Activated CD8-positive, alpha-beta memory T cell treated with anti-CD3 and anti-CD28 coated beads, Interleukin-2, amount 50 U/mL, for 1 hour (primary cell): Measurements from ENCODE around the gene DDX31.

Experiments
- DNase-seq: peaks from one replicate; pipeline ENCODE4 v3.0.0-alpha.2; 2020; ENCODE audit errors: extremely low read depth

DDX31 gene

DNA sequence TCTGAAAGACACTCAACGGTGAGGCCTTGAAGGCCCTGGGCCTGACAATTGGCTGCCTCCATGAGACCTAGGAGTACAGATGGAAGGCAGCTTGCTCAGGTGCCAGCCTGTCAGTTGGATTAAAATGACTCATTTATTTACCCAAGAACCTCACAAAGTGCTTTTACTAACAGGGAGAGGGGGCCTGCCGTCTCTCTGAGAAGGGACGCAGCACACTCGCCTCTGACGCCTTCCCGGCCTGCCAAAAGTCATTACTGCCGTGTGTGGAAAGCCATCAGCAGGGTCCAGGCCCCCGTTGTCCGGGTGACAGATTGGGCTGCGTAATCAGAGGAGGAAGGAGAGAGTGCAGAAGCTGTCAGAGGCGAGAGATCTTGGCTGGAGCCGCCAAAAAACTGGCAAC, 32.4 kb downstream of the DDX31 start:
- DNase-seq, result no peak

DNA sequence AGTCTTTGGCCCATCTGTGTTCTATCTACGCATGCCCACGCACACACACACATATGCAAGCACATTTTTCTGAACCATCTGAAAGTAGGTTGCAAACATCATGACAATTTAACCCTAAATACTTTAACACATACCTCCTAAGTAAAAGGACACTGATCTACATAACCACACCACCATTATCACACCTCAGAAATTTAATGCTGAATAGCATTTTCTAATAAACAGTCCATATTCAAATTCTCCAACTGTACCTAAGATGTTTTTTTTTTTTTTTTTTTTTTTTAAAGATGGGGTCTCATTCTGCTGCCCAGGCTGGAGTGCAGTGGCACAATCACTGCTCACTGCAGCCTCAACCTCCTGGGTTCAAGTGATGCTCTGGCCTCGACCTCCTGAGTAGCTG, 35.5 kb downstream of the DDX31 start:
- DNase-seq, result no peak

DNA sequence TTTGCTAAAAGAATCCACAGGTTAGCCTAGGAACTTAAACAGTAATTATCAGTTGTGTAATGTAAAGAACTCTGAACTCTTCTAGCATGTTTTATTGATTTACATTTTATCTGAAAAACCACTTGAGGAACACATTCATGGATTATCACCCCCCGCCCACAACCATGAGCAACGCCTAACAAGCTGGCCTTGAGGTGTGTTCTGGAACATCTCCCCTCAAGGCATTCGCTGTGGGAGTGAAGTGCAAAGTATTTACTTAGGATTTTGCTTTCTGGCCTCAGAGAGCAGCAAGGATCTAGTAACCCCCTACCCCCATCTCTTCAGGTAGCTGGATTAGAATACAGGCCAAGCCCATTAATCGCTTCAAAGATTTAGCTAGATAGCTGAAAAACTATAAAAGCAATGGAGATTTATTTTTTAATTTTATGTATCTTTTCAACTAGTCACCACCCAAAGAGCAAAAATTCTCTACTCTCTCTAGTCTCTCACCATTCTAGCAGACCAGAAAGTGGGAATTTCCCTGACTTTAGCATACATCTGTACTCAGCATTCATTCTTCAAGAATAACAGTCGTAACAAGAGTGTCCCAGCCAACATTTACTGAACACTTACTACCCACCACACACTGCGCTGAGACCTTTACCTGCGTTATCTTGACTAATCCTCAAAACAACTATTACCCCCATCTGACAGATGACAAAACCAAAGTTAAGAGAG, 37.2 kb downstream of the DDX31 start:
- DNase-seq, result no peak

DNA sequence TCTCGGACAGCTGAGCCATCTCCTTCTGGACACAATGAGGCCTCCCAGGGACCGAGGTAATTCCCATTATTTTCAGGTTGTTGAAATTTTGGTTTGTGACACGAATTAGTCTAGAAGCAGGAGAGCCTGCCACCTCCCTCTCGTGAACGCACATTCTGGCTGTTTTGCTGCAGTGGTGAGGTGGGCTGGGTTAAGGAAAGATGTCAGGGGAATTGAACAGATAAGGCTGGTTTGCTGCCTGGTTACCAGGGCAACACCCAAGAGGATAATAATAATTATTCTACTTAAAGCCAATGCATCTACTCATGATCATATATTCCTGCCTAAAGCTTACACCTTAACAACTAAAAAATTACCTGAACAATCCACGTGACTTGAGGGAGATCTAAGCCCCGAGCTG, 38.1 kb downstream of the DDX31 start:
- DNase-seq, result no peak

DNA sequence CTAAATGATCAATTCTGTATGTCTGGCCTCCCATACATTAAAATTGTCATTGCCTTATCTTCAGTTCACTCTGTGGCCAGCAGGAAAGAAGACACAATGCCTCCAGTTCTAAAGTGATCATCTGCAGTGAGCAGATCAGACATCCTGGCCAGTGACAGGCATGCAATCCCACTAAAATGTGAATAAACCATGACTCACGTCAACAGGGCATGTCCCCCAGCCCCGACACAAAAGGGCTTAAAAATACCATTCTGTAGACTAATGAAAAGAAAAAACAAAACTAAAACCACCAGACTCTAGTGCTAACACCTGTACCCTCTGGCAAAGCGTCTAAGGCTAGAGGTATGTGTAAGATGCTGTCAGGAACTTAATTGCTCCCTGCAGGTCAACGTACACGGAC, 38.5 kb downstream of the DDX31 start:
- no peak for DNase-seq

DNA sequence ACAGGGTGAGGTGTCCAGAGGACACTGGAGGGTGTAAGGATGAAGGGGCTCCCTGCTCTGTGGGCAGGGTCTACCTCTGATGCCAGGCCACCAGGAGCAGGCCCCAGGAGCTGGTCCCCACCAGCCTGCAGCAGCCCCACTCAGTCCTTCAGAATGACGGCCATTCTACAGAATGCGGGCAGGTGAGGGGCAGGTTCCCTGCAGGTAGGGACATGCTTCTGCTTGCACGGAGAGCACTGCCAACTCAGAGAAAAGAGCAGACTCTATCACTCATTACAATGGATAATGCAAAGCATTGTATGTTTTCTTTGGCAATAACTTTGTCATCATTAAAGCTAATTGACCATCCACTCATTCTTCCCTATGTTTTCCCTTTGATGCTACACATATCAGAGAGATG, 39.0 kb downstream of the DDX31 start:
- no peak for DNase-seq

DNA sequence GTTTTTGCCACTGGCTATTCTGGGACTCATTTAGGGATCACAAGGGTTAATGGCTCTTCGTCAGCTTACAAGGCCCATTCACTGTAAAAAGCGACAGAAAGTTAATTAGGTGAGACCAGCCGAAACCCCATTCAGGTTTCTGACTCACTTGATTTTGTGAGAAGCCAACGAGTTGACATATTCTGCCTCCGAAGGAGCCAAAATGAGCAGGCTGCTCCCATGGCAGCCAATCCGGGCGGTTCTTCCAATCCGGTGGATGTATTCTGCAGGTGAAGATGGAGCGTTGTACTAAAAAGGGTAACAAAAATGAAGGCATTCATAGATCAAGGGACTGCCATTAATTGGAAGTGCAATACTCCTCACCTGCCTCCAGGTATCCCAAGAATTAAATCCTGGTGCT, 39.7 kb downstream of the DDX31 start:
- DNase-seq, result no peak

DNA sequence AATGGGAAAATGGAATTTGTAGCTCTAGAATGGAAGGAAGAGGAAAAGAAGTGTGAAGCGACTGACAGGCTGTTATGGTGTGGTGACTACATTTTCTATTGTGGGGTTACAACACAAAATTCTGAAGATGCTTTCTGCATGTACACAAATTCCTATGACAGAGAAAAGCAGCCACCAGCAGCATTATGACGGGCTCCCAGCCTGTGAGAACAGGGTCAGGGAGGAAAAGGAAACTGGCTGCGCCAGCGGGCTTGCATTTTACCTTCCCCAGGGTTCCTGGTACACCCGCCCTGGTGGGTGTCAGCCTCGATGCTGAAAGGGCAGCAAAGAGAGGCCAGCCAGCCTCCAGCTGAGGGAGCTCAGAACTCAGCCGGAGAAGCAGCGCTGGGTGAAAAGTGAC, 41.0 kb downstream of the DDX31 start:
- no peak for DNase-seq

DNA sequence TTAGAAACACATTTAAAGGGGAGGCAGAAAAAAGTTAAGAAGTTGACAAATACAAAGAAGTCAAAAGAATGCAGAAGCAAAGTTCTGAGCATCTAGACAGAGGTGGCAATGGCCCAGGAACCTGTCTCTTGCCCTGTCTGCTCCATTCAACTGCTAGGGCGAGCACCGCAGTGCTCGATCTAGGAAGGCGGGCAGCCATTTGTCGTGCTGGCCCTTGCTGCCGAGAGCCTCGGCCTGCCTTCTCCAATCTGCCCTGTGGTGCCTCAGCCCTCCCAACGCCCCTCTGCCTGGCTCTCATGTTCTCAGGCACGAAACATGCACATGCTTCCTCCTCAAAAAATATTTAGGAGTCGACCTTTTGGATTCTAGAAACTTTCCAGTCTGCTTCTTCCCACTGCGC, 42.2 kb downstream of the DDX31 start:
- no peak for DNase-seq

DNA sequence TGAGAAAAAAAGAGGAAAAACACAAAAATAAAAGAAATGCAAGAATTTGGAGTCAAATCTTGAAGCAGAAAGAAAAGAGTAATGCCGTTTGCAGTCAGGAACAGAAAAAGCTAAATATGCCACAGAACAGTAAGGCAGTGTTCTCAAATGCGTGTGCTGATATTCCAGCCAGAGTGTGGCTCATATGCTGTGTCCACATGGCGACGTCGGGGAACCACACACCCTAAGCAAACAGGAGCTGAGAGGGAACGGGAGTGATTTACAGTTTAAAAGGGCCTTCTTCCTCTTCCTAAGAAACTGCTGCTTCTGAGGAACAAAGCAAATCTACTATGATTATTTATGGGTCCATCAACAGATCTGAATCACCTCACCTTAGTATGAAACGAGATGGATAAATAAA, 42.7 kb downstream of the DDX31 start:
- DNase-seq, result no peak

DNA sequence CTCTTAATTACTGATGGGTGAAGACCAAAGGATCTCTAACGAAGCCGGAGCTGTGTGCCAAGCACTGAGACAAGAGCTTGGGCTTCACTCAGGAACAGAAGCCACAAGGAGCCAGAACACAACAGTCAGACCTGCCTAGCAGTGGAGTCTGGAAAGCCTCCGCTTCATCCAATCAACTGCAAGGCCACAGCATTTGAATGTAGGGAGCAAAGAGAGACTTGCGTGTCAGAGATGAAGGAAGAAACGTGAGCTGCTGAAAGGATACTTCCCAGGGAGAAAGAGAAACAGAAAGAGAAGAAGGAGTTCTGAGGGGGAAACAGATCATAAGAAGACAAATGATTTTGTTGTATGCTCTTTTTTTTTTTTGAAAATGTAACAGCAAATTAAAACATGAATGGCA, 43.5 kb downstream of the DDX31 start:
- no peak for DNase-seq

DNA sequence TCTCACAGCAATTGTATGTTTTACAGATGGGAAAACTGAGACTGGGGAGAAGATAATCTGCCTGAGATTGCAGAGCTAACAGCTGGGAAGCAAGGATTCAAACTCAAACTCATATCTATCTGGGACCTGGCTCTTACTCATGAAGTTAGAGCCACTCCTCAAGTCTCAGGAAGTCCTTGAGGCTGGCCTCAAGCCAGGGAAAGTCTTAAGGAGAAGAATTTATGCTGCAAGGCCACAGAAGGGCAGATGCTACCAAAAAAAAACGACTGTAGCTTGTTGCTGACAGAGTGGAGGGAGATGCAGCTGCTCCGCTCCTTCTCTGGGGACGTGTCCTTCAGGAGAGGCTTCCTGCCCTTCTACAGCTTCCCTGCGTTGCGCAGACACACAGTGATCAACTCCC, 47.6 kb downstream of the DDX31 start:
- no peak for DNase-seq

DNA sequence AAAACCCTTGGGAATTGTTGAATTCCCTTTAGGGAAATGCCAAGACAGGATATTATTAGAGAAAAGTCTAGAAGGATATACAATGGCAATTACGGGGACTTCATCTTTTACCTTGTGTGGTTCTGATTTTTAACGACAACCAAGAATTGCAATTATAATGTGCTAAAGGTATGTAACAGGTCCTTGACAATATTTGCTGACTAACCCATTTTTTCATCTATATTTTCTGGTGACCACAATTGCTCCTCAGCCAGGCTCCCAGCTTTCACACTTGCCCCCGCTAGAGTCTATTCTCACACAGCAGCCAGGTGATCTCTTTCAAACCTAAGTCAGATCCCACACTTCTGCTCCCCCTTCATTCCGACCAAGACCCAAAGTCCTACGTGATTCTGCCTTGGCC, 53.1 kb downstream of the DDX31 start:
- no peak for DNase-seq

DNA sequence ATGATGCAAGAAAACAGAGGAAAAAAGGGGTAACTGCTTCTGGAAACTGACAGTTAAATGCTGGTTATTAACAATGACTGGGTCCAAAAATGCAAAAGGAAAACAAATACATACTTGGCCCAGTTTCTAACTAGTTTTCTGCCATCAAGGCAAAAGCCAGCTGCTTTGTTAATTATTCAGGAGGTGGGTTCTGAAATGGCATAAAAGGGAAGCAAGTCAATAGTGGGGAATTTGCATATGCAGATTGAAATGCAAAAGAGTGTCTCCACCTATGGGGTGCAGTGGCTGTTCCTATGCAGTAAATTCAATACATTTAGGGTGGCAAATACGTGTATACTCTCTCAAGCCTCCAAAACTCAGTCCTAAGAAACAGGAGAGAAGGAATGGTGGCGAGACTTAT, 54.0 kb downstream of the DDX31 start:
- DNase-seq, result no peak

DNA sequence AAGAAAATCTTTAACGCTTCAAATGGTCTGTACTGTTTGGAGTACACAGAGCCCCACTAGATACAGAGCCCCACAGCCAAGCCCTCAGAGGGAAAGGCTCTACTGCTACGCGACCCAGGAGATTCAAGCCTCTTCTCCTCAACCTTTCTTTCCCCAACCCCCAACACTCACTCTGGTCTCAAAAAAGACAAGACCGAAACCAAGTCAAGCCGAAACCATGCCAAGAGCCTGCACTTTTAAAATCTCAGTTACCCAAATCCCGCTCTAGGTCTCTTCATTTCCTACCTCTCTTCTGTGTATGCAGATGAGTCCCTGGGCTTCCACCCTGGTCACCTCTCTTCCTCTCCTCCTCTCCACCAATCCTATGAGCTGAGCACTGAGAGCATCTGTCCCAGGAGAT, 55.5 kb downstream of the DDX31 start:
- no peak for DNase-seq

DNA sequence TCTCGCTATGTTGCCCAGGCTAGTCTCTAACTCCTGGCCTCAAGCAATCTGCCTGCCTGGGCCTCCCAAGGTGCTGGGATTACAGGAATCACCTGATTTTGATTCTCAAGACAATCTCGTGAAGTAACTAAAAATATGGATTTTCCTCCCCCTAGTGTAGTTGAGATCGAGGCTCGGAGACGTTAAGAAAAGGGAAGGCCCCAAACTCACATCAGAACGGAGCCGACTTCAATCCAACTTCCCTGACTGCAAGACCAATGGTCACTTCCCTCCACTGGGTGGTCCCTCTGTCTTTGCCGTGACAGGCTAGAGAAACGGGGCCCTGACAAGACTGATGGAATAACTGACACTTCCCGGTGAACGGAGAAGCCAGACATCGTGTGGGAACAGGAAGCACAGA, 59.1 kb downstream of the DDX31 start:
- no peak for DNase-seq

DNA sequence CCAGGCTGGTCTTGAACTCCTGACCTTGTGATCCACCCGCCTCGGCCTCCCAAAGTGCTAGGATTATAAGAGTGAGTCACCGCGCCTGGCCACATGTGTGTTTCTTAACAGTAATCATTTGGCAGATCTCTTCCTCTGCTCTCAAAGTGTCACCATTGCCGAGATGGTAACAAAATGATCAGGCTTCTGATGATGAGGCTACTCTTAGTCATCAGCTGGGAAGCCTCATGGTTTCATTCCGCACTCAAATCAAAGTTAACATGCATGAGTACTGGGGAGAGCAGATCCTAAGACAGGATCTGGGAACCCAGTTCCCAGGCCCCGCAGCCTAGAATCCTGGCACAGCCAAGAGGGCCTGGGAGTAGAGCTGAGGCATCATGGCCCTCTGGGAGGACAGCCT, 60.0 kb downstream of the DDX31 start:
- no peak for DNase-seq

DNA sequence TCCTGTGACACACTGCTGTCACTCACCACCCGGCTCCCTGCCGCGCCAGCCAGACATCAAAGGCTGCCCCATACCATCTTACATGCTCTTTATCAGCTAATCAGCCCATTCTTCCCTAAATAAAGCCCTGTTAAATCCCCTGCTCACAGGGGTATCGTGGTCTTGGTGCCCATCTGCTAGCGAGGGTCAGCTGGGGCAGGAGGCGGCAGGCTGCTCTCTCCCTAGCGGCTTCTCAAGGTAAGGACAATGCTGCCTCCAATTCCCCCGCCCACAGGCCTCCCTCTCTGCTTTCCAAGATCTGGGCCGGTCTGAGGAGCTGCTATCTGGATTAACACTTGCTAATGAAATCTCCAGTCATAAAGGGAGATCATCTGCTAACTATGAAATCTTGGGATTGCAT, 60.6 kb downstream of the DDX31 start:
- no peak for DNase-seq

DNA sequence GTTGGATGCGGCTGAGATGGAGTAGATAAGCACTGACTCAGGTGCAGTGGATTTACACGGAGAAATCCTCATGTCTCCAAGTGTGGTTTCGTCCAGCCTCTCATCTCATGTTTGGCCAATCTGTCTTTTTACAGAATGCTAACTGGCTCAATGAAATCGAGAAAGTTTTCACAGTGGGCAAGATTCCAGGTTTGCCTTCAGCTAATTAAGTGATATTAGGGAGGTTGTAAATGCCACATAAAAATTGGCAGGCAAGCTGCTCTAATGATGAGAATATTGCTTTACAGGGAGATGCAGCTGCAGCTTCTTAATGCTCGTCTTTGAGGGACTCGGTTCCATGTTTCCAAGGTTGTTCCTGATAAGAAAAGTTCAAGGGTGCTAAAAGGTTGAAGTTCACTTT, 63.7 kb downstream of the DDX31 start:
- DNase-seq, result no peak

DNA sequence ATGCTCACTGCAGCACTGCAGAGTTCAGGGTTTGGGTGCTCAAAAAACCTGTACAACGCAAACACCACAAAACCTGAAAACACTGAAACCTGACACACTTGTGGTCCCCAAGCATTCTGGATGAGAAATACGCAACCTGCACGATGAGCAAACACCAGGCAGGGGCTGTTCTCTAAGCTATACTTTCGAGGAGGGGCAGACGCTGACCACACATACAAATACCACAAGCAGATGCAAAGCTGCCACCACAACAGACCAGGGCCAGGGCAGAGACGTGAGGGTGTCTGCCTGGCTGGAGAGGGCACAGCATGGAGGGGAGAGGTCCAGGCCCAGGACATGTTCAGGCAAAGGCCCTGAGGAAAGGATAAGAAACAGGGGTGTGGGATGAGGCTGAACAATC, 64.4 kb downstream of the DDX31 start:
- no peak for DNase-seq

DNA sequence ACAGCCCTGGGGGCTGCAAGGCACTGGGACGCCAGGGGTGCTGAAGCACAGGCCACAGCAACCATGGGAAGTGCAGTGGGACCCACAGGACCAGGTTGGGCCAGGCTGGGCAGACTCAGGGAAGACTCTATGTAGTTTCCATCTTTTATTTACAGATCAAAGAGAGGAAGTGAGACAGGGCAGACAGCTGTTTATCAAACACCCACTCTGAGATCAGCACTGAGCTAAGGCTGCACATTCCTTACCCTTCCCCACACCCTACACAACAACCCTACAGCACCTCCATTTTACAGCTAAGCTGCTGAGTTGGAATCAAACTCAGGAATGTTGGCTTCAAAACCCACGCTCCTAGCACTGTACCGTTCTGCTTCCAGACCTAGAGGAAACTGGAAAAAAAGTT, 67.6 kb downstream of the DDX31 start:
- no peak for DNase-seq

DNA sequence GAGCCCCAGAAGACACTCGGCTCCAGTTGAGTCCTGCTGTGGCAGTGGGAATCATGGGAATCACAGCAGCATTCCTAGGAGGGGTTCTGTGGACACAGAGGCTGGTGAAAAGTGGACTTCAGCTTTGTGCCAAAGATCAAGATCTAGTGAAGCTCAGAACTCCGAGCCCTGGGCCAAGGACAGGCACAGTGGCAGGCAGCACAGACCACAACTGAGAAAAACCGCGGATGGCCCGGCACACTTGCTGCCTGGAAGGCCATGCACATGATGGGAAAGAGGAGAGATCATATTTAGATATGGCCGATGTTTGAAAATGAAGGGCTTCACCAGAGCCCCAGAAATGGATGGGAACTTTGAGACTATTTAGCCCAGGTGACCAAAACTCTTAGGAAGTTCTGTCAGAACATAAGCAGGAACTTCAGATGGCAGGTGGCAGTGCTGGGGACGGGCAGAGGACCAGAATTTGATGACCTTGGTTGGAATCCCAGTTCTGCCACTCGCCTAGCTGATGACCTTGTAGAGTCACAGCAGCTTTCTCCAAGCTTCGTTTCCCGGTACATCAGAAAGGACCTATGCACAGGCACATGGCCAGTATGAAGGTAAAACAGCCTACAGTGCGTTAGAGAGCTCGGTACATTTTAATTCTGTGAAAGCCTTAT, 69.3 kb downstream of the DDX31 start:
- no peak for DNase-seq

DNA sequence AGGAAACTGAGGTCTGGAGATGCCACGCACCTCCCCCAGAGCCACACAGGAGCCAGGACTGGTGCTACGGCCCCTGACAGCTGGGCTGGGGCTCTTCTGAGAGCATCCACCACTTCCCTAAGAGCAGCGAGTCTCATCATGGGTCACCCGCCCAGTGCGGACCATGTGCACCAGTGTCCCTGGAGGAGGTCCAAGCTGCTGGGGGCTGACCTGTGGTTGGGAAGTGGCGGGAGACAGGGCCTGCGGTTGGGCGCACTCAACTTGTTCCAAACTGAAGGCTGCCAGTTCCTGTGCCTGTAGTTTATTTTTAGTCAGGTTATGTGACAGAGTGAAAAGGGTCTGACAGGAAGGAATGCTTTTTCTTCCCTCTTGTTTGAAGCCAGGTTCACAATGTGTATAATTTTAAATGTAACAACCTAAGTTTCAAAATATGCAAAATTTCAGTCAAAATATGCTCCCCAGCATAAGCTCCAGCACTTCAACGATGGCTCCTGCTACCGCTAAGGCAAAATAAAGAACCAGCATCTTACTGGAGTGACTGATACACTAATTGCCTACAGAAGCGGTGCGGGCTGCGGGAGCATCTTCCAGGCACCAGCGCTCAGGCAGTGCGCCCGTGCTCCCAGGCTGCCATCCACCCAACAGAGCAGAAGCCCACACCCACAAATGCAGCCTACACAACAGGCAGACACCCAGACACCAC, 72.6 kb downstream of the DDX31 start:
- no peak for DNase-seq
